Fibroblast of skin of right biceps (primary cell): ENCODE data around the gene SPSB2.

Experiments
- DNase-seq: peaks from one replicate; pipeline ENCODE4 v3.0.0-alpha.2; 2013

Gene SPSB2

GRCh38 chr12:6829536-6830220, 43.4 kb downstream of the SPSB2 start:
- DNase-seq, result peak; percentile 57

DNA sequence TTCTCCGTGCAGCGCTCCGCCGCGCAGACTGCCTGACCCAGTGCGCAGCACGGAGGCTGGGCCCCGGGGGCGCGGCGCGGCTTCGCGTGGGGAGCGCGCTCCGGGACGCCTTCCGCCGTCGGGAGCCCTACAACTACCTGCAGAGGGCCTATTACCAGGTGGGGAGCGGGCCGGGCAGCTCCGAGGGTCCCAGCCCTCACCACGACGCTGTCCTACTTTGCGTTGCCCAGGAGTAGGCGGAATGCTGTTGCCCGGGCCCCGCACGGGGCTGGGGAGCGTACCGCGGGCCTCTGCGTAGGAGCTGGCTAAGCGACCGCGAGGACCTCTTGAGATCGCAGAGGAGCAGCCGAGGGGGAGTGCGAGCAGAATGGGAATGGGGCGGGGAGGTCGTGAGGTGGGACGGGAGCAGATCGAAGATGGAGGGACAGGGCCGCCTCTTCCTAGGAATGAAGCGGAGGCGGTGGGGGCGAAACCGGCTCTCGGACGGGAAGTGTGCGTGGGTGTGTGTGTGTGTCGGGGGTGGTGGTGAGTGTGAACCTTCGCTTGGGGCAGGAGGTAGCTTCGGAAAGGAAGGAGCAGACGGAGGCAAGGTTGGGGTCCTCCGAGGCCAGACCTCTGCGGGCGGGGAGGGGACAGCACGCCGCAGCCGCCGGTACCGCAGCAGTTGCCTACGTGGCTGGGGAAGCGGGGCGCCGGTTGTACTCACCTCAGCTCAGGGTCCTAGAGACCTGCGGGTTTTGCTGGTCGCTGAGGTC, 44.1 kb downstream of the SPSB2 start:
- DNase-seq, result peak; percentile 63

GRCh38 chr12:6827982-6828780, 44.9 kb downstream of the SPSB2 start, which contains the start of gene P3H3:
Gene P3H3 (plus strand): TSS chr12:6828407. CDS start chr12:6828441, 34 bp downstream.
- DNase-seq, result peak; percentile 71

DNA sequence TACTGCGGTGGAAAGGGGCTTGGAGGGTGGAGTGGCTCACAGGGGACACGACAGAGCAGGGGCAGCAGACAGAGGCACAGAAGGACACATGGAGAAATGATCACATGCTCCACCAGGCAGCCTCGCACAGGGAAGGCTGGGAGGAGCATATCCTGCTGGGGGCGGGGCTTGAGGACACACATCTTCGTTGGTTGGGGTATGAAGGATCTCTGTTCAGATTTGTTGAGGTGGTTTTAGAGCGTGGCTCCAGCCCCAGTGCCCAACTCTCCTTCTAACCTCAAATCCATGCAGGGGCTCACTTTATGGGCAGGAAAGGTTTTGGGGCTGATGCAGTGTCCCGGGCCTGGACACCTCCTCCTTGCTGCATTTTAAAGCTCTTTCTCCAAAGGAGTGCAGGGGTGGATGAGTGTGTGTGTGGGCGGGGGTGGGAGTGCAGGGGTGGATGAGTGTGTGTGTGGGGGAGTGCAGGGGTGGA, 45.6 kb downstream of the SPSB2 start:
- peak; percentile 89 for DNase-seq

- no peak for DNase-seq
These were observed 46.2 kb downstream of the SPSB2 start for GRCh38 chr12:6826734-6827436.

- no peak for DNase-seq
These were observed 46.9 kb downstream of the SPSB2 start for GRCh38 chr12:6826125-6826733.

DNA sequence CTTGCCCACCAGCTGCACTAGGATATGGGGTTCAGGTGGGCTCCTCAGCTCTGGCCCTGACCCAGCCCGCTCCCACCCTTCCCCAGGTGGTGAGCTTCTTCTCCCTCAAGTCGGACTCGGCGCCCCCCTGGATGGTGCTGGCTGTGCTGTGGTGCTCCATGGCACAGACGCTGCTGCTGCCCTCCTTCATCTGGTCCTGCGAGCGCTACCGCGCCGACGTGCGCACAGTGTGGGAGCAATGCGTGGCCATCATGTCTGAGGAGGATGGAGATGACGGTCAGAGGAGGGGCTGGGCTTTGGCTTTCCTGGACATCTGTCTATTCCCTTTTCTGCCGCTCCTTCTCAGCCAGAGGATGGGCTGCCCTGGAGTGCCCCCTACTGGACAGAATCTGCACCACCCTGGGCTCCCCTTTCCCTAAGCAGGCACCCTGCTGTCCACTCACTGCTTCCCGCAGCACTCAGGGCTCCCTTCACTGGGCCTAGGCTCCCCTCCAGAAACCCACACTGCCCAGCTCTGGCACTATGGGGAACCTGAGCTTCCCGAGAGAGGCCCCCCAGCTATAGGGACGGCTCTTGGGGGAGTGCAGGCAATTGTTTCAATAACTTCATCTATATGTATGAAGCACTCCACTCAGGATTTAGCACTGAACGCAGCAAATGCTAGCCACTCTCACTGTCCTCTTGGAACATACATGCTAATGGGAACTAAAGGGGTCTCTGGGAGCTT, 47.5 kb downstream of the SPSB2 start:
- peak; percentile 80 for DNase-seq

DNA sequence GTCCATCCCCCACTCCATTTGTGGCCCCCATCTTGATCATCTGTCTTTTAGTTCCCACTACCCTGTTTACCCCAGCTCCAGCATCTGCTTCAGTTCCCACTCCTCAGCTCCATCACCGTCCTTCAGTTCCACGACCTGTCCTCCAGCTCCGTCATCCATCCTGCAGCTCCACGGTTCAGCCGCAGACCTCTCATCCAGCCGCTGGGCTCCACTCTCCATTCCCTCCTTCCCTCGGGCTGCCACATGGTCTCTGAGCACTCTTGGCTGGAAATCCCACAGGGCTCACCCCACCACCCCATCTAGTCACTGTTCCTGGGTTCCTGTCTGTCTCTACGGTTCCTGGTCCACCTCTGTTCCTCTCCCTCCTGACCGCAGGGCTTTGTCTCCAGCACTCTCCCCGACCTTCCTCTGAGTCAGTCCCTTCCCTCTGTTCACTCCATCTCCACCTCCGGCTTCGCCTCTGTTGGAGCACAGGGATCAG, 48.2 kb downstream of the SPSB2 start:
- peak; percentile 49 for DNase-seq

- DNase-seq, result no peak
These were observed 48.9 kb downstream of the SPSB2 start for GRCh38 chr12:6824085-6824775.

DNA sequence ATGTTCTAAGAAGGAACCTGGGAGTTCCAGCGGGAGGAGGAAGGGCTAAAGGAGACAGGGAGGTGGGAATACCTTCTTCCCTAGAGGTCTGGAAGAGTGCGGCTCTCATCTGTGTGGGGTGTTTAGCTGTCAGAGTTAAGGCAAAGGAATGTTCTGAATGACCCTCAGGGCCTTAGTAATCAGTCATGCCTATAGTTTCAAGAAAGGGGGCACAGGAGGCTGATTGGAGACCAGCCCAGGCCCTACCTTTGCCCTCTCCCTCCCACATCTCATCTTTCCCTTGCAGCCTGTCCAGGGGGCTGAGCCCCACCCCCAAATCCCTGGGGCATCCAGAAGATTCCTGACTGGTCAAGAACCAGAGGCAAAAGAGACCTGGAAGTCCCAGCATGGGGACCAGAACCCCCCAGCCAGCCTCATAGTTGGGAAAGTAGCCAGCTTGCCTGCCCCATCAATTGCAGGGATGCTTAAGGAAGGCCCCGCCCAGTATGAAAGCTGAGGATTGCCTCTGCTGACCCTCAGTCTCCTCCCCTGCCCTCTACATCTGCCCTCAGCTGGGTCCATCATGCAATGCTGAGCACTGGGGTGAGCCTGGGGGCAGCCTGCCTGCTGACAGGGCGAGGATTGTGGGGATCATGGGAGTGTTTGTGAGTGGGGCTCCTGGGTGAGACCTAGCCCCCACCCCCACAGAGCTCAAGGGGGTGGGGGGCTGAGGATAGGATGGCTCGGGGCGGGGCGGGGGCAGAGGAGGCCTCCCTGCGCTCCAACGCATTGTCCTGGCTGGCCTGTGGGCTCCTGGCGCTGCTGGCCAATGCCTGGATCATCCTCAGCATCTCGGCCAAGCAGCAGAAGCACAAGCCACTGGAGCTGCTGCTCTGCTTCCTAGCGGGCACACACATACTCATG, 49.7 kb downstream of the SPSB2 start:
- no peak for DNase-seq

DNA sequence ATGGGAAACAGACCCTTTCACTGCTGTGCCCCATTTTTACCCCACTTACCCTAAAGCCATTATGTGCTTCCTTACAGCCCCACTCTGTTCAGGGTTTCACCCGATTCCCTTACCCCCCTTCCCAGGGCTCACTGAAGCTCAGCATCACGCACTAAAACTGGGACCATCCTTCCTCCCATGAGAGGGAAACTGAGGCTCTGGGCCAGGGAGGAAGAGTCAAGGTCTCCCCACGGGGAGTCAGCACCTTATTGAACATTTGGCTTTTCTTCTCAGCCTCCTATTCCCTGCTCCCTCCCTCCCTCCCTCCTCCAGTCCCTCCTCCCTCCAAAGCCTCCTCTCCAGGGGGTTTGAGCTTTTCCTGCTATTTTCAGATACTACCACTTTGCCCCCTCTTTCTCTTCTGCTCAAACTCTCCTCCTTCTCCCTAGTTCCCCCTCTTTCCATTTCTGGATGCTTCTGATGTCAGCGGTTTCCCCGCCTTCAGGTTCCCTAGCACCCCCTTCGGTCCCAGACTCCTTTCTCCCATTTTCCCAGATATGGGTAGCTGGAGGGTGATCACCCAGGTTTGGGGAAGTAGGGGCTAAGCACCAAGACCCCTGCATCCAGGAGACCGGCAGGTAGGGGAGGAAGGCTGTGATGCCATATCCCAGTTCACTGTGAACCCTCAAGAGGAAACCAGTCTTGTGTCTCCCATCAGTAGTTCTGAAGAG, 50.5 kb downstream of the SPSB2 start:
- DNase-seq, result no peak

DNA sequence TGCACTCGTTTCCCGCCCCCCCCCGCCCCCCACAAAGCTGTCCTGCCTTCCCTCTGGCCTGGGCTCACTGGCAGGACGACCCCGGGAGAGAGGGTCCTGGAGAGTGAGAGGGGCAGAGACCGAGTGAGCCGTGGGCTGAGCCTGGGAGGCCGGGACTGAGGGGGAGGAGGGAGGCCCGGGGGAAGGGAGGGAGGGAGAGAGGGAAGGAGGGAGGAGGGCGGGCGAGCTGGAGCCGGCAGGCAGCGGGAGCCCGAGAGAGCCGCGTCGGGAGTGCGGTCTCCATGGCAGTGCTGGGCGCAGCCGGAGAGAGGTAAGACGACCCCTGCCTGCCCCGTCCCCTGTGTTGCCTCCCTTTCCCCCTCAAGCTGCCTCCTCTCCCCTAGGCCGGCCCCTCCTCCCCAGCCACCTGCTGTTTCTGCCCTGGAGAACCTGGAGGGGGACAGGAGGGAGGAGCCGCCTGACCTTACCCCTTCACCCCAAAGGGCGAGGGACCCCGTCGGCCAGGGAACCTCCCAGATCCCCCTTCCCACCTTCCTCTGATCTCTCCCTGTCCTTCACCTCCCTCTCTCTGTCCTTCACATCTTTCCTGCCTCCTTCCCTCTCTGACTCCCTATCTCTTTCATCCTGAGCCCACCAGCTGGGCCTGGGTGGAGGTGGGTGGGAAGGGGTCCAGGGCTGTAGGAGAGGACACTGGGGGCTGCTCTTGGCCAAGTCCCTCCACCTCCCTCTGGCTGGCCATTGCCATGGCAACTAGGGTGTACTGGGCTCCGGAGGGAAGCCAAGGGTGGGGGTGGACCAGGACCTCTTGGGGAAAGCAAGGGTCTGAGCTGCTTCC, 51.3 kb downstream of the SPSB2 start, which contains the start of gene GPR162:
TSS of gene GPR162 (plus strand) at position 231 of the 835 bp plus-strand sequence. CDS start 2,078 bp downstream, outside the sequence.
- DNase-seq, result peak; percentile 62
